Raji (cell line): ENCODE measurements around the gene LDLRAD3.

Source experiments
- POLR2A ChIP-seq: IDR thresholded peaks from 2 replicates; pipeline ENCODE4 v1.6.1; 2011; ENCODE audit warnings: low read depth, low read length, control low read depth; ENCODE audit not compliant: insufficient read depth

Gene LDLRAD3

GRCh38 chr11:36164506-36165250, 220.8 kb downstream of the LDLRAD3 start:
- TF ChIP-seq POLR2A = no peak

- TF ChIP-seq POLR2A = no peak
Measured at GRCh38 chr11:36165621-36166397, 221.9 kb downstream of the LDLRAD3 start.

- no peak for TF ChIP-seq POLR2A
Measured at GRCh38 chr11:36167073-36167472, 223.2 kb downstream of the LDLRAD3 start.

DNA sequence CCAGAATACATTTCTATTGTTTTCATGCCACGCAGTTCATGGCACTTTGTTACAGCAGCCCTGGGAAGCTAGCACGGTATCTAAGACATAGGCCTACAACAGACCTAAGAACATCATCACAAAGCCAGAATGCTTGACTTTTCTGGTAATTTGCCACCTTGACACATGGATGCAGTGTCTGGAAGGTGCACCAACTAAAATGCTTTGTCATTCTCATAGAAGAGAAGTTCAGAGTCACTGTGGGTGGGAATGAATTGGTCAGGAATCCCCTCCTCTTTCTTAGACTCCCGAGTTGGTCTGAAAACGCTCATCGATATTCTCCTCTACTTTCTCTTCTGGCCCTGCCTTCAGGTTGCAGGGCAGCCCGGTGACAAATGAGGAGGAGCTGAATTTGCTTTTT, 223.9 kb downstream of the LDLRAD3 start:
- TF ChIP-seq POLR2A = no peak

- TF ChIP-seq POLR2A = no peak
Measured at GRCh38 chr11:36177836-36178235, 234.0 kb downstream of the LDLRAD3 start.

DNA sequence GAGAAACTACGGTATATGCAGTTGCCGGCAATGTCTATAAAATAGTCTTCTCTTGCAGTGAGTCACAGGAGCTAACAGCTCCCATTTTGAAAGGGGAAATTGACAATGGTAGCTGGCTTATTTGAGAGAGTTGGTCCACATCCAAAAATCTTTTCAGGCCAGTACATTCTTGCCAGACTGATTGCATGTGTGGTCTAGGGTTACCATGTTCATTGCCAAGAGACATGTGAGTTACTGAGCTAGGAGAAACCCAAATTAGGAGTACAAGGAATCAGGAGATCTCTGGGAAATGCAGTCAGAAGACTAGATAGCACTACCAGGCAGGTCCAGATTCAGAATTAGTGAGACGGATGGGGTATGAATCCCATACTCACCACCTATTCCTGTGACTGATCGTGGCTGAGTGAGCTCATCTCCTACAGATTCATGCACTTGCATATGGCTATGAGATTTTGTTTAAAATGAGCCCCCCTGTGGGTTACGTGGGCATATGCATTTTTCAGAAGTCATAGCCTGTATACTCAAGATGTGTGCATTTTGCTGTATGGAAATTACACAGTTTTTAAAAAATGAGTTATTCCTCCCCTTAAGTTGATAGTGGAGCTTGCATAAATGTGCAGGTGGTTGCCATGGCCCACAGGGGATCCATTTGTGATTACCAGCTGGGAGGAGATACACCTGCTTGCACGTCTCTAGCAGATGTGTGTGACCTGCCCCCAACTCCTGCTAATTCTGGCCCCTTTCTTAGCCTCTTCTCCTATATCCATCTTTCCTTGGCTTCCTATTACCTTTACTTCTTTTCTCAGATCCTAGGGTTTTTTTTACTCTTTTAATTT, 242.7 kb downstream of the LDLRAD3 start:
- no peak for TF ChIP-seq POLR2A

DNA sequence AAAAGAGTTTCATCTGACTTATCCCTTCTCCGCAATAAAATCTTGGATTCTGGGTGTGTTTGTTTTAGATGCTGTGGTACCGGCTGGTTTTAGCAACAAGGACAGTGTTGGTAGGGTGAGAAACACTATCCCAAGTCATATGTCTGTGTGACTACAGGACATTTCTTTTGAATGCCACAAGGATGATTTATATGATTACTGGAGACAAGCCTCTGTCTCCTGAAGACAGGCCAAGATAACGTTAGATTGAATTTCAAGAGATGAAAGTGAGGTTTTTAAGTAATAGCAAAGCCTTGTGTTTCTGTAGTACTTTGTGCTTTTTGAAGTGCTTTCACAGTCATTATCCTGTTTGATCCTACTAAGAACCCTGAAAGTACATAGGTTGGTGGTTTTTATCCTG, 243.8 kb downstream of the LDLRAD3 start:
- TF ChIP-seq POLR2A = no peak

DNA sequence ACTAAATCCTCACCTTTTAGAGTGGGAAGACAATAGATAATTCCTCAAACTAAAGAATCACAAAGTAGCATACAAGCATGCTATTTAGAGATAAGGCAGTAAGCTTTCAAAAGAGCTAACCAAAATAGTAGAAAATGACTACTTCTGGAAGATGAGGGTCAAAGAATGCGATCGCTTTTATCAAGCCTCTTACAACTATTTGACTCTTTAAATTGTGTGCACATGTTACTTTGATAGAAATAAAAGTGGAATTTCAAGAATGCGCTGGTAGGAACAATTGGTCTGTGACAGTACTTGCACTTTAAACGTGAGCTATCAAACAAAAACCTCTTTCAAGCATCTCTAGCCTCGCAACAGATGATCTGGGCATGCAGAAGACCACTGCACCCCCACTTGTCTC, 248.1 kb downstream of the LDLRAD3 start:
- no peak for TF ChIP-seq POLR2A

- no peak for TF ChIP-seq POLR2A
Measured at GRCh38 chr11:36192425-36193289, 248.8 kb downstream of the LDLRAD3 start.

DNA sequence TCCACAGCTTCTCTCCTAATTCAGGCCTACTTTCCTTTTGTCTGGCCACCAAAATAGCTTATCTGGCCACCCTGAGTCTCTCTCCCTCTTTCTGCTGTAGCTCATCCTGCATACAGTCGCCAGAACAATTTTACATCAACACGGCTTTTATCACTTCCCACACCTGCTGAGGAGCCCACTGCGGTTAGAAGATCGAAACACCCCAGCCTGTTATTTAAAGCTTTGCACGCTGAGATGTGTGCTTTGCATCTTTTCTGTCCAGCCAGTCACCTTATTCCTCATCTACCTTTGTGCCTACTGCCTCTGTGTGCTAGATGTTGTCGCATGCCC, 249.4 kb downstream of the LDLRAD3 start:
- no peak for TF ChIP-seq POLR2A

DNA sequence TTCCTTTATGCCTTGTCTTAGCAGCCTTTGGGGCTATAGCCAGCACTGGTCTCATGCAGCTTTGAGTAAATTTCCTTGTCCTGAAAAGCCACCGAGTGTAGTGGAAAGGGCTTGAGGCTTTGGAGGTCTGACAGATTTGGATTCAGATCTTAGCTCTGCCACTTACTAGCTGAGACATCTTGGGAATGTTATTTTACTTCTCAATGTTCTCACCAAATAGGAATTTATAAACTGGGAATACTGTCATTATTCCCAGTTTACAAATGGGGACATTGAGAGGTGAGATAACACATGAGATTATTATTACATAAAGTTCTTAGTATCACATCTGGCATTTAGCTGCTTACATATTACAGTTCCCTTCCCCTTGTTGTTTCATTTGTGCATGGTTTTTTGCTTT, 249.9 kb downstream of the LDLRAD3 start:
- no peak for TF ChIP-seq POLR2A

GRCh38 chr11:36195496-36196354, 251.9 kb downstream of the LDLRAD3 start:
- TF ChIP-seq POLR2A = no peak

- no peak for TF ChIP-seq POLR2A
Measured at GRCh38 chr11:36196411-36196998, 252.6 kb downstream of the LDLRAD3 start.
